ENCODE results near the gene BDH1.
"Not testable (repeated sequence)": the region's sequence is repeated elsewhere in the genome, so short reads cannot be mapped to it uniquely, and the experiment has no call there.

Gene BDH1

DNA sequence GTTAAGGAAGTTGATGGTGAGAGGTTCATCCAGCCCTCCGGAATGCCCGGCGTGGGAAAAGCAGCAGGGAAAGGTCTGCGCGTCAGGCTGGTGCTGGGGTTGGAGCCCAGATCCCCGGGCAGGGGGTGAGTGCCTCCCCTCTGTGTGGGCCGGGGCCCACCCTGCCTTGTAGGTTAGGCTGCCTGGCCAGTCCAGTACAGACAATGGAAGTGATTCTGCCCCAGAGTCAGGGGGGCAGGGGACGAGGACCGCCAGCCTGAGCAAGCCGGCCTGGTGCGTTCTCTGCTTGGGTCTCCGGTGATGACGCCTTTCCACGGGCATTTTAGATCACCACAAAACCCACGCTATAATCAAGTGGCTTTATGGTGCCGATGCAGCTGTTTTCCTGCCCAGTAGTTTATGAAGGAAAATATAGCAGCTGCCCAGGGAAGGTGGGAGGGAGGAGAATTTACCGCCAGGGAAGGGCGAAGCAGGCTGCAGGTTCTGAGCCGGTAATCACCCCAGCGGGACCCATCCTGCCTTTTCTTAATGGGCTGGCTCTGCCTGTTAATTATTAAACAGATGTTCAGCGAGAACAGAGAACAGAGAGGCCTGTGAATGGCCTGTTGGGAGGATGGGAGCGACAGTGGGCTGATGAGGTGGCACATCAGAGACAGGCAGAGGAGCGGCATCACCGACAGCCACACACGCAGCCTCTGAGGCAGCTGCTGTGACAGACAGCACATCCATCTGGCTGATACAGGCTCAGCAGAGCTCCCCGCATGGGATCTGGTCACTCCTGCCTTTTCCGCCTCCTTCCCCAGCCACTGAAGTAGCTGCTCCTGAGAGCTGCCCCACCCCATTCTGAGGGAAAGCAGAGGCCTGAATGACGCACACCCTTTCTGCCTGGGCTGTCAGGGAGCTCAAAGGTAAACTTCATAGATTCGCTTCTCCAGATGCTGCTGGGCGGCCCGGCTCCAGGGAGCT is 35.2 kb downstream of the BDH1 start:
- no peak for DNase-seq

DNA sequence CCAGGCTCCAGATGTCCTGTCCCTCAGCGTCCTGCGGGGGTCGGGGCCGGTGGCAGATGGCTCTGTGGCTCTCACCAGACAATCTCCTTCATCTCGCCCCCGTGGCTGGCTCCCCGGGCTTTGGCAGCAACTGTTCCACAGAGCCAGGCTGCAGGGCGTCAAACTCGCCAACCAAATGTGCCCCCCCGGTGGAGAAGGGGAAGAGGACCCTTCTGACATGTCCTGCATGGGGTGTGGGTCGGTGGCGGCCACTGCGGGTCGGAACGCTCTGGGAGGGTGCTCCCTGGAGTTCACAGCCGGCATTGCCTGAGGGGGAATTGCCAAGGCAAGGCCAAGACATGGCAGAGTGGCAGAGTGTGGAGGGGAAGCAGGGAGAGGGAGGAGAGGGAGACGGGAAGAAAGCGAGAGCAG is 36.0 kb downstream of the BDH1 start:
- no peak for DNase-seq

DNA sequence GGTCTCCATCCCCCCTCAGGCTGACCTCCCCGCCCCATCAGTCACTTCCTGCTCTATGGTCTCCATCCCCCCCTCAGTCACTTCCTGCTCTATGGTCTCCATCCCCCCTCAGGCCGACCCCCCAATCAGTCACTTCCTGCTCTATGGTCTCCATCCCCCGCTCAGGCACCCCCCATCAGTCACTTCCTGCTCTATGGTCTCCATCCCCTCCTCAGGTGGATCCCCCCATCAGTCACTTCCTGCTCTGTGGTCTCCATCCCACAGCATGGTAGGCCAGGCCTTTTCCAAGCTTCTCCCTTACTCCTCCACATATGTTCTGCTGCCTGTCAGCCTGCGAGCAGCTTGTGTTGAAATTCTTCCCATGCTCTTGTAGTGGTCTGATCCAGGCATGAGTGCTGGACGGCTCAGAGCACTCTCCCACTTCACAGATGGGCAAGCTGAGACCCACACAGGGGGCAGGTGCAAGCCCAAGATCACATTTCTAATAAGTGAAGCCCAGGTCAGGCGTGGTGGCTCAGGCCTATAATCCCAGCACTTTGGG is 36.8 kb downstream of the BDH1 start:
- no peak for DNase-seq

DNA sequence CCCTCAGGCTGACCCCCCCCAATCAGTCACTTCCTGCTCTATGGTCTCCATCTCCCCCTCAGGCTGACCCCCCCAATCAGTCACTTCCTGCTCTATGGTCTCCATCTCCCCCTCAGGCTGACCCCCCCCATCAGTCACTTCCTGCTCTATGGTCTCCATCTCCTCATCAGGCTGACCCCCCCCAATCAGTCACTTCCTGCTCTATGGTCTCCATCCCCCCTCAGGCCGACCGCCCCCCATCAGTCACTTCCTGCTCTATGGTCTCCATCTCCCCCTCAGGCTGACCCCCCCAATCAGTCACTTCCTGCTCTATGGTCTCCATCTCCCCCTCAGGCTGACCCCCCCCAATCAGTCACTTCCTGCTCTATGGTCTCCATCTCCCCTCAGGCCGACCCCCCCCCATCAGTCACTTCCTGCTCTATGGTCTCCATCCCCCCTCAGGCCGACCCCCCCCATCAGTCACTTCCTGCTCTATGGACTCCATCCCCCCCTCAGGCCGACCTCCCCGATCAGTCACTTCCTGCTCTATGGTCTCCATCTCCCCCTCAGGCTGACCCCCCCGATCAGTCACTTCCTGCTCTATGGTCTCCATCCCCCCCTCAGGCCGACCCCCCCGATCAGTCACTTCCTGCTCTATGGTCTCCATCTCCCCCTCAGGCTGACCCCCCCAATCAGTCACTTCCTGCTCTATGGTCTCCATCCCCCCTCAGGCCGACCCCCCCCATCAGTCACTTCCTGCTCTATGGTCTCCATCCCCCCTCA is 37.7 kb downstream of the BDH1 start:
- DNase-seq: not testable (repeated sequence)

DNA sequence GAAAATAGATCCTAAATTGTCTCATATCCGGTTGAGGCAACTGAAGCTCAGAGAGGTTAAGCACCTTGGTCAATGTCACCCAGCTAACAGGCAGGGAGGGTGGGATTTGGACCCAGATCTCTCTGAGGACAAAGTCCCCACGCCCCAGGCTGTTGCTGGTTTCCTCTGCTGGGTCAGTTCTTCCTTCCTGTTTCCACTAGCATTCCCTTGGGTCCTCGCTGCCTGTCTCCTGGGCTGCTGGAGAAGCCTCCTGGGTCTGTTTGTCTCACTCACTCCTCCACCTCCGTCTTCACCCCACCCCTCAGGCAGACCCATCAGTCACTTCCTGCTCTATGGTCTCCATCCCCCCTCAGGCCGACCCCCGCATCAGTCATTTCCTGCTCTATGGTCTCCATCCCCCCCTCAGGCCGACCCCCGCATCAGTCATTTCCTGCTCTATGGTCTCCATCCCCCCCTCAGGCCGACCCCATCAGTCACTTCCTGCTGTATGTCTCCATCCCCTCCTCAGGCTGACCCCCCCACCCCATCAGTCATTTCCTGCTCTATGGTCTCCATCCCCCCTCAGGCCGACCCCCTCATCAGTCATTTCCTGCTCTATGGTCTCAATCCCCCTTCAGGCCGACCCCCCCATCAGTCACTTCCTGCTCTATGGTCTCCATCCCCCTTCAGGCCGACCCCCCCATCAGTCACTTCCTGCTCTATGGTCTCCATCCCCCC is 38.7 kb downstream of the BDH1 start:
- not testable (repeated sequence) for DNase-seq

DNA sequence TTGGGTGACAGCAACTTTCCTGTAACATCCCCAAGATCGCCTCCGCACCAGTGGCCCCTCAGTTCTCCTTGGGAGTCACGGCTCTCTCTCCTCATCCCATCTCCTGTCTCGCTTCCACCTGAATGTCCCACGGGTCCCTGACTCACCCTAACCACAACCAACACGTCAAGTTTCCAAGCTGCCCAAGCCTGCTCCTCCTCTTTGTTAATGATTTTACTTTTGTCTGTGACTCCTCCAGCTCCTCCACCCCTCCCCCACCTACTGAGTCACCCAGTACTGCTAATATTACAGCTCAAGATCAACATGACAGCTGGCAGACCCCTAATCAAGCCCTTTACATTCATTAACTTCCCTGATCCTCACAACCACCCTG is 39.3 kb downstream of the BDH1 start:
- no peak for DNase-seq

DNA sequence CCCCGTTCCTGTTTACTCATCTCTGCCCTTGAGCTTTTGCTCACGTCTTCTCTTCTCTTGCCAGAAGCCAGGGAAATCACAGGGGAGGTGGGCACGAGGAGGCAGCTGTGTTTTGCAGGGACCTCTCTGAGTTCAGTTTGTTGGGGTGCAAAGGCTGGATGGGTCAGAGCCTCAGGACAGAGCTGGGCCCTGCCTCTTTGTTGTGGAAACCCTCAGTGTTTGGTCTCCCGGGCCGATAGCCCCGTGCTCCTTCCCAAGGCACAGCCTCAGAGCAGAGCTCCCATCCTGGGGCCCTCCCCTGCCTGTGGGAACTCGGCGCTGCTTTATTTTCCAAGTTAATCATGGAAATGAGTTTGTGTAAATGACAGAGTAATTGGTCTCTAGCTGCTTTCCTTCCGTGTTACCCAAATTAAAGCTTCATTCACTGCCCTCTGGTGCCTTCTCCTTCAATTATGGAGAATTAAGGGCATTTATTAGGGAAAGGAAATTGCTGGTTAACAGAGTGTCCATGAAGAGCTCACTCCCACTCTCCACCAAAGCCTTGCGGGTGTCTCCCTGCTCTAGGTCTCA is 40.9 kb downstream of the BDH1 start:
- no peak for DNase-seq

DNA sequence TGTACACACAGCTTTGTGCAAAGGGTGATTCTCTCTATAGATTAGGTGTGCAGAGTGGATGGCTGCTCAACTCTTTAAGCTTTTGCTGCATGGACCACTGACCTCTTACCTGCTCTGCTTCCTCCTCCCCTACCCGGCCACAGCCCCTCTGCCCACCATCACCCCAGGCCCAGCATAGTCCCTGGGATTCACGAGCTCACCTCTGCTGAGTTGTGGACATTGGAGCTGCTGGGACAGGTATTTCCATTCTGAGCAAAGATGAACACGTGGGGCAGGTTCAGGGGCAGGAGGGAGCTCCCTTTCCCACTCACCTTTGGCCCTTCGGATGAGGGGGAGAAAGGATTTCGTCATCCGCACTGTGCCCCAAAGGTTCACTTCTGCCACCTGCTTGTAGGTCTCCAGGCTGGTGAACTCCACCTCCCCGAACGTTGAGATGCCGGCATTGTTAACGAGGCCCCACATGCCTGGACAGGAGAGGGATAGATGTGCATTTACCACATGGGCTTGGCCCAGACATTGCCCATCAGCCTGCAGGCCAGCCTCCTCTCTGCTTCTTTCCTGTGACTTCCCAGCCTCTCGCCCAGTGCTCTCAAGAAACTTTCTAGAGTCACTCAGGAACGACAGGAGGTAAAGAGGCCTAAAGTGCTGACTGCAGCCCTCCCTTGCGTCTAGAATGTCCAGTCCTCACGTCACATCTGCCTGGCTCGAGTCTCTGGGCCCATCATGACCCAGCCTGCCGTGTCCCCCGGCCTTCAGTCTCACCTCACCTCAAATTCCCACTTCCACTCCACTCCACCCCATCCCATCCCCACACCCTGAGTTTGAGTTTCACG is 41.6 kb downstream of the BDH1 start:
- no peak for DNase-seq

DNA sequence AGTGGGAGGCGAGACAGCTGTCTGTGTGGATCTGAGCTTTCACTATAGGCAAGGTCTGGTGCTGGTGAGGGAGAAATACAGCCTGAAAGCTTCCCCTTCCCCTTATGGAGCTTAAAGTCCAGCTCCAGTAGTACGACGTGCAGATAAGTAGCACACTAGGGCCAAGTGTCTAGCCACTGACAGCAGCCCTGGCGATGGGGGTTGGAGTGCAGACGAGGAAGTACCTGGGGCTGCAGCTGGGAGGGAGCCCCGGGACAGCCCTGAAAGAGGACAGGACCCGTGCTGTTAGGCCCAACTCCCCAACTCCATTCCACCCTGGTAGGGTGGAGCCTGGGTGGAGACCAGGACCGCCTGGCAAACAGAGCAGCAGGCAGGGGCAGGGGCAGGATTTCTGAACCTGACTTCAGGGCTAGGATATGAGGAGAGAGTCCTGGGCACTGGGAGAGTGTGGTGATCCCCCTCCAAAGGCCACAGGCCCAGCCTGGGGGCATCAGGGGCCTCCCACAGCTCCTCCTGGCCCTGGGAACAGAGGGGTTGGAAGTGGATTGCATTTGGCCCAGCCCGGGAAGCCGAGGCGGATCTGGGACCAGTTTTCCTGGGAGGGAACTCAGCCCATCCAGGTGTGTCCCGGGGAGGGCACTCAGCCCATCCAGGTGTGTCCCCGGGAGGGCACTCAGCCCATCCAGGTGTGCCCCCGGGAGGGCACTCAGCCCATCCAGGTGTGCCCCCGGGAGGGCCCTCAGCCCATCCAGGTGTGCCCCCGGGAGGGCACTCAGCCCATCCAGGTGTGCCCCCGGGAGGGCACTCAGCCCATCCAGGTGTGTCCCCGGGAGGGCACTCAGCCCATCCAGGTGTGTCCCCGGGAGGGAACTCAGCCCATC is 42.8 kb downstream of the BDH1 start:
- no peak for DNase-seq

DNA sequence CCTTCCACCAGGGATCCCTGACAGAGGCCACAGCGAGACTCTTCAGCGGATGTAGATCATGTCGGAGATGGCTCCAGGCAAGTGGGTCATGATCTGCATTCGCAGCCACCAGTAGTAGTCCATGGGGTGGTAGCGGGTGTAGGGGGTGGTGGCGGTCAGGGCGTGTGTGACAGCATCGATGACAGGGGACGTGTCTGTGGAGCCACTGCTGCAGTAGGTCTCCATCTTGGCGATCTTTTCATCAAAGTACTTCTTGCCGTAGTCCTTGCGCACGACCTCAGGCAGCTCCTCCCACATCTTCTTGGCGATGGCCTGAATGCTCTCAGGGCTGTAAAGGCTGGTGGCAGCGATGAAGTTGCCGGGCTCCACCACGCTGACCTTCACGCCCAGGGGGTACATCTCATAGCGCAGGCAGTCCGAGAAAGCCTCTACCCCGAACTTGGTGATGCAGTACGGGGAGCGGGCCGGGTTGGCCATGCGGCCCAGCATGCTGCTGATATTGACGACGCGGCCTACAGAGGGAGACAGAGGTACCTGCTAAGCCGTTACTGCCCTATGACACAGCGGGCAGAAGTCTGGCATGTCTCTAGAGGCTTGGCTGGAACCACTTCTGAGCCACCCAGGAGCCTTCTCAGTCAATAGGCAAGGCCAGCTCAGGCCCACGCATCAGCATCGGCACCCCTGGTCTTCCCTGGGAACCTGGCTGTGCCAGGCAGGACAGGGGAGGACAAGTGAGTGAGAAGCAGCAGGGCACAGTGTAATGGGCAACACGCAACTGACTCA is 43.7 kb downstream of the BDH1 start:
- no peak for DNase-seq

DNA sequence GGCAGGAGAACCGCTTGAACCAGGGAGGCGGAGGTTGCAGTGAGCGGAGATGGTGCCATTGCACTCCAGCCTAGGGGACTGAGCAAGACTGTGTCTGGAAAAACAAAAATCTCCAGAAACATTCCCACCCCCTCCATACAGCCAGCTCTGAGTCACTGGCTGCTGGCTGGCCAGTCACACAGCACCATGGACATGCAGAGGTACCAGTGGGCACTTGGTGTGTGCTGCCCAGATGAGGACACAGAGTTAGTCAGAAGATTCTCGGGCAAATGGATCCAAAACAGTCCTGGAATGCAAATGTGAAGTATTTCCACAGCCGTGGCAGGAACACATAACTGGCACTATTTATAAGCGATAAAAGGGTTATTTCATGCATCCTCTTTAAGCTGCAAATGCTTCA is 44.6 kb downstream of the BDH1 start:
- DNase-seq: no peak

DNA sequence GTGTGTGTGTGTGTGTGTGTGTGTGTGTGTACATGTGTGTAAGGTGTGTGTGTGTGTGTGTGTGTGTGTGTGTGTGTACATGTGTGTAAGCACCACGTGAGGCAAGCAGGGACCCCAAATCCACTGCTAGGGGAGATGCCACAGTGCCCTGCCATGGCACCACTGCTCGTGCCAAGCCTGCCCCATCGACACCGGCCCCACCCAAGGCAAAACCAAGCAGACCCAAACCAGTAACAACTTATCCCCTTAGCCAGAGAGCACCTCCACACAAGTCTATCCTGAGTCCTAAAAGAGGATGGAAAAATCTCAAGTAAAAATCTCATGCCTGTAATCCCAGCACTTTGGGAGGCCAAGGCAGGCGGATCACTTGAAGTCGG is 45.1 kb downstream of the BDH1 start:
- no peak for DNase-seq

DNA sequence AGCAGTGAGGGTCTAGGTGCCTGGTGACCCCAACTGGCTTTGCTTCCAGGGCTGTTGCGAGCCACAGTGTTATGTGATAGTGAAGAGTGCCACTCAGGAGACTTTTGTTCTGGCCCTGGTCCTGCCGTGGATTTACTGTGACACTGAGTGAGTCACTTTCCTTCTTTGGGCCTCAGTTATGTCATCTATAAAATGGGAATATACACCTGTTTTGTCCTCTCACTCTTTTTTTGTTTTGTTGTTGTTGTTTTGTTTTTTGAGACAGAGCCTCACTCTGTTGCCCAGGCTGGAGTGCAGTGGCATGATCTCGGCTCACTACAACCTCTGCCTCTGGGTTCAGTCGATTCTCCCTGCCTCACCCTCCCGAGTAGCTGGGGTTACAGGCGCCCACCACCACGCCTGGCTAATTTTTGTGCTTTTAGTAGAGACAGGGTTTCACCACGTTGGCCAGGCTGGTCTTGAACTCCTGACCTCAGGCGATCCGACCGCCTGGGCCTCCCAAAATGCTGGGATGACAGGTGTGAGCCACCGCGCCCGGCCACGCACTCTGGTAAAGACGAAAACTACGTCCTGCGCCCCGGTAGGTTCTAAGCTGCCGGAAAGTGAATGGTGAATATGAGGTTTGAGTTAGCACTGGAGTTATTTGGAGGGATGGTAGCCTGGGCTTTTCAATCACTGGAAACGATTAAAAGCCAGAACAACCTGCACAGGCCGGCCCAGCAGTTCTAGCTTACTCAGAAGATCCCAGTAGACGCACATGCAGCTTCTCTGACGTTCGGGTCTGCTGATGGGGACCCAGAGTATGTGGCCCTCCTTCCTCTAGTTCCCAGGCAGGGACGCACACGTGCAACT is 46.6 kb downstream of the BDH1 start:
- DNase-seq: no peak

DNA sequence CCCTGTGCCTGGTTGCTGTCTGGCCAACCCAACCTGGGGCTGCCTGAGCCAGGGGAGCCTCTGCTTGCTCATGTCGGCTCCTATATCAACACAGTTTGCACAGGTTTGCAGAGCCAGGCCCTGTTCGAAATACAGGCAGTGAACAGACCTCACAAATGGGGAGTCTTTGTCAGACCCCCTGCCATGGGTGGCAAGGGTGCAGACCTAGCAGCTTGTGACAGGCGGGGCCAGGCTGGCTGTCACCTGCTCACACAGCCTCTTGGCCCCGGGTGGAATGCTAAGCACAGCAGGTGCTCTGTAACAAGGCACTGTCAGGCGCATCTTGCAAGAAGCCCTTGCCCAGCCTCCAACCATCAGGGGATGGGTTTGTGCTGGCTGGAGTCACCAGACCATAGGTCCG is 47.3 kb downstream of the BDH1 start:
- DNase-seq: peak; percentile 14

DNA sequence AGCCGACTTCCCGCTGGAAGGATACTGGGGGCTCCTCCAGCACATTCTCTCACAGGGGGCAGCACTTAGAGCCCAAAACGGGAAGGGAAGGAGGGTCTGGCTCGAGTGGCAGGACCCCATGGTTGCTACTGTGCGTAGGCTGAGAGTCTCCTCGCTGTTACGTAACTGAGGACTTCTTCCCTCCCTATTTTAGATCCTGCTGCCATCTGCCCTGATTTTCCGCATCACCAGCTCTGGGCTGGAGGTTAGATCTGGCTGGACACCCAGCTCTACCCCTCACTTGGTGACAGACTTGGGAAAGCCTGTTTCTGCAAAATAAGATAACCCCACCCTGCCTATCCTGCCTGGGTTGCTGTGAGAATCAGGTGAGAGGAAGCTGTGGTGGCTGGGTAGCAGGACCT is 47.7 kb downstream of the BDH1 start:
- no peak for DNase-seq

DNA sequence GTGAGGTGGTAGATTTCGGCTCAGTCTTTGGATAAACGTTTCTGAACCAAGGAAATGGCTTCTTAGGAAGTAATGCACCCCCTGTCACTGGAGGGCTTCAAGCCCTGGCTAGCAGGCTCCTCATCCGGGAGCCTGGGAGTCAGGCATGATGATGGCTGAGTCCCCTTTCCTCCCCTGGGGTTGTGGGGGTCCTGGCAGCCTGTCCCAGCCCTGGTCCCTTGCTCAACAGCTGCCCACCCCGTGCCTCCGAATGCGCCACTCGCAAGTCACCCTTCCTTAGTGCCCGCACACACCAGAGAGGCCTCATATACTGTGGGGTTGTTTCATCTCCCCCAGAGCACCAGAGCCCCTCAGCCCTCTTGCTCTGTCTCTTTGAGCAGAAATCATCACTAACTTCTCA is 48.2 kb downstream of the BDH1 start:
- DNase-seq: no peak

DNA sequence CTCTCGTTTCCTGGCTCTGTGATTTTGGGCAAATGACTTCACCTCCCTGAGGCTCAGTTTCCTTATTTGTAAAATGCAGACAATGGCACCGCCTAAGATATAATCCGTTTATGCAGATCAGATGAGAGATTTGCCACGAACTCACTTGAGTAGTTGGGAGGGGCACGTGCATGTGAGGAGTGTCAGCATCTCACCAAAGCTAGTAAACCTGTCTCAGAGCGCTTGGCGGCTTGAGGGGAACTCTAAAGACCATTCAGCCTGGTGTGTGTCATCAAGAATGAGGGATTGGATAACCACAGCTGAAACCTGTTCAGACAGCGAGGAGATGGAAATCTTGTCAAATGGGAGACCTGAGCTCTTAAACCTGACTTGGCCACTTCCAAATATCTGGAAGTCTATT is 48.7 kb downstream of the BDH1 start:
- no peak for DNase-seq

DNA sequence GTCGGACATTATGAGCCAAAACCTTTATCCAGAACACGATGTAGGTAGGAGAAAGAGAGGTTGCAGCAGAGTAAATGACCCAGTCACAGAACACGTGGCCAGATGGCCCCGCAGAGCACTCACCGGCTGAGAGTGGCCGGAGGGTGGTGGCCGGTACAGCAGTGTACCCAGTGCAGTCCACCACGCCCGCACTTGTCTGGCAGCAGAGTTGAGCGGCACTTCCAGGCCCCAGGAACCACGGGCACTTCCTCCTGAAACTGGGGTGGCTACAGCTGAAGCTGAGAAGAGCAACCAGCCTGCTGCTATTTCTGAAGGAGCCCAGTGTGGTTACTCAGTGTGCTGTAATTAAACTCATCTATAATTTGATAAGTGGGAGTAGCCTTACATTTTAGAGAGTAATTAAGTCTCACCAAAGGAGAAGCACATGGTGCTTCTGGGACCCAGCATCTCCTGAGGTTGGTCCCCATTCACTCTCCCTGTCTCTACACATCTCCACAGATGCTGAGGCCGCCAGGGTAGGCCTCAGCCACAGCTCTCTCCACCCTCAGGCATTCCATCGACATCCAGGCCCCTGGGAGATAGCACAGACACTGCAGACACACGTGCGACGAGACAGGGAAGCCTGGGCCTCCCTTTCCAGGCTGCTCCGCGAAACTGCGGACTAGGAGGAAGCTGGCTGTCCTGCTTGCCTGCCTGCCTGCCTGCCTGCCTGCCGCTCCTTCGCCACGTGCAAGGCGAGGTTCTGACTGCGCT is 49.8 kb downstream of the BDH1 start:
- DNase-seq: no peak

Measured in NCI-H1436 (cell line).